Loucy (cell line): ENCODE measurements around the gene SSC4D.

Experiments used
- EZH2phosphoT487 ChIP-seq: fragments of 200-600 bp; IDR thresholded peaks from 2 replicates; pipeline ENCODE4 v1.6.1; 2018; ENCODE audit warnings: antibody characterized with exemption, mild to moderate bottlenecking, moderate library complexity, borderline replicate concordance
- TF ChIP-seq, protein P1 (sequence below): fragments of 200-600 bp; sonication (generic); conservative IDR thresholded peaks from 2 replicates; pipeline ENCODE4 v1.5.1; 2014; ENCODE audit warnings: mild to moderate bottlenecking, antibody characterized with exemption, low read length

DNA sequence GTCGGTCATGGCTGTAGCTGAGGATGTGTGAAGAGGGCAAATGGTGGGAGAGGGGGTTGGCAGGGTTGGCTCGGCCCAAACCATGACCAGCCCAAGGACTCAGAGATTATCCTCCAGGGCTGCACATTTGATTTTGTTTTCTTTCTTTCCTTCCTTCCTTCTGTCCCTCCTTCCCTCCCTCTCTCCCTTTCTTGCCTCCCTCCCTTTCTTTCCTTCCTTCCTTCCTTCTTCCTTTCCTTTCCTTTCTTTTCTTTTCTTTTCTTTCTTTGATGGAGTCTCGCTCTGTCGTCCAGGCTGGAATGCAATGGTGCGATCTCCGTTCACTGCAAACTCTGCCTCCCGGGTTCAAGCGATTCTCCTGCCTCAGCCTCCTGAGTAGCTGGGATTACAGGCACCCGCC is 3.8 kb downstream of the SSC4D start:
- TF ChIP-seq, protein P1, sequence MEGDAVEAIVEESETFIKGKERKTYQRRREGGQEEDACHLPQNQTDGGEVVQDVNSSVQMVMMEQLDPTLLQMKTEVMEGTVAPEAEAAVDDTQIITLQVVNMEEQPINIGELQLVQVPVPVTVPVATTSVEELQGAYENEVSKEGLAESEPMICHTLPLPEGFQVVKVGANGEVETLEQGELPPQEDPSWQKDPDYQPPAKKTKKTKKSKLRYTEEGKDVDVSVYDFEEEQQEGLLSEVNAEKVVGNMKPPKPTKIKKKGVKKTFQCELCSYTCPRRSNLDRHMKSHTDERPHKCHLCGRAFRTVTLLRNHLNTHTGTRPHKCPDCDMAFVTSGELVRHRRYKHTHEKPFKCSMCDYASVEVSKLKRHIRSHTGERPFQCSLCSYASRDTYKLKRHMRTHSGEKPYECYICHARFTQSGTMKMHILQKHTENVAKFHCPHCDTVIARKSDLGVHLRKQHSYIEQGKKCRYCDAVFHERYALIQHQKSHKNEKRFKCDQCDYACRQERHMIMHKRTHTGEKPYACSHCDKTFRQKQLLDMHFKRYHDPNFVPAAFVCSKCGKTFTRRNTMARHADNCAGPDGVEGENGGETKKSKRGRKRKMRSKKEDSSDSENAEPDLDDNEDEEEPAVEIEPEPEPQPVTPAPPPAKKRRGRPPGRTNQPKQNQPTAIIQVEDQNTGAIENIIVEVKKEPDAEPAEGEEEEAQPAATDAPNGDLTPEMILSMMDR: no peak
- no peak for TF ChIP-seq EZH2phosphoT487
